Measurements from ENCODE around the gene OR5L2.

DNA sequence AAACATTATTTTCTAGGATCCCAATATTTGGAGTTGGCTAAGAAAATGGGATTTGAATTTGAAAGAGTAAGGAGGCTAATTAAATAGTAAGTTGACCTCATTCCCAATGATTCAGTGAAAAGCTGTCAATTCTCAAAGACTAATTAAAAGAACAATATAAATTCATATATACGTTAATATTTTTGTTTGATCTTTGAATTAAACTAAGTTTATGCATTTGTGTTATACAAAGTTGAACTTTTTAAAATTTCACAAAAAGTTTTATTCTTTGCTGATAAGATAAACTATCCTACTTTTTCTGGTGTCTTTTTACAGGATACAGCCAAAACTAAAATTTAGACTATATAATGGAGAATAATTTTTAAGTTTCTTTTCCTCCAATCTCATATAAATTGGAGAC is 16.0 kb upstream of the OR5L2 start, which contains the start of gene OR5L1:
- TF ChIP-seq EZH2 (optimal IDR thresholded peaks at IDR 0.05; ENCODE audit: low read depth, low read length) = no peak
- TF ChIP-seq, protein P1, sequence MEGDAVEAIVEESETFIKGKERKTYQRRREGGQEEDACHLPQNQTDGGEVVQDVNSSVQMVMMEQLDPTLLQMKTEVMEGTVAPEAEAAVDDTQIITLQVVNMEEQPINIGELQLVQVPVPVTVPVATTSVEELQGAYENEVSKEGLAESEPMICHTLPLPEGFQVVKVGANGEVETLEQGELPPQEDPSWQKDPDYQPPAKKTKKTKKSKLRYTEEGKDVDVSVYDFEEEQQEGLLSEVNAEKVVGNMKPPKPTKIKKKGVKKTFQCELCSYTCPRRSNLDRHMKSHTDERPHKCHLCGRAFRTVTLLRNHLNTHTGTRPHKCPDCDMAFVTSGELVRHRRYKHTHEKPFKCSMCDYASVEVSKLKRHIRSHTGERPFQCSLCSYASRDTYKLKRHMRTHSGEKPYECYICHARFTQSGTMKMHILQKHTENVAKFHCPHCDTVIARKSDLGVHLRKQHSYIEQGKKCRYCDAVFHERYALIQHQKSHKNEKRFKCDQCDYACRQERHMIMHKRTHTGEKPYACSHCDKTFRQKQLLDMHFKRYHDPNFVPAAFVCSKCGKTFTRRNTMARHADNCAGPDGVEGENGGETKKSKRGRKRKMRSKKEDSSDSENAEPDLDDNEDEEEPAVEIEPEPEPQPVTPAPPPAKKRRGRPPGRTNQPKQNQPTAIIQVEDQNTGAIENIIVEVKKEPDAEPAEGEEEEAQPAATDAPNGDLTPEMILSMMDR (IDR thresholded peaks at IDR 0.05; ENCODE audit: low read length) = no peak
- no peak for TF ChIP-seq EZH2phosphoT487 (IDR thresholded peaks at IDR 0.05; ENCODE audit: low read length)

Measured in MM.1S (cell line).